NCI-H345 treated with DMSO at 0.1 percent for 48 hours (cell line): ENCODE data around the gene LPGAT1.
"Not testable (repeated sequence)": the region's sequence is repeated elsewhere in the genome, so short reads cannot be mapped to it uniquely, and the experiment has no call there.

Experiments
- DNase-seq: peaks from one replicate; lab custom pipeline; 2025; ENCODE audit not compliant: unreplicated experiment; lab: John Stamatoyannopoulos, UW

LPGAT1 gene

DNA sequence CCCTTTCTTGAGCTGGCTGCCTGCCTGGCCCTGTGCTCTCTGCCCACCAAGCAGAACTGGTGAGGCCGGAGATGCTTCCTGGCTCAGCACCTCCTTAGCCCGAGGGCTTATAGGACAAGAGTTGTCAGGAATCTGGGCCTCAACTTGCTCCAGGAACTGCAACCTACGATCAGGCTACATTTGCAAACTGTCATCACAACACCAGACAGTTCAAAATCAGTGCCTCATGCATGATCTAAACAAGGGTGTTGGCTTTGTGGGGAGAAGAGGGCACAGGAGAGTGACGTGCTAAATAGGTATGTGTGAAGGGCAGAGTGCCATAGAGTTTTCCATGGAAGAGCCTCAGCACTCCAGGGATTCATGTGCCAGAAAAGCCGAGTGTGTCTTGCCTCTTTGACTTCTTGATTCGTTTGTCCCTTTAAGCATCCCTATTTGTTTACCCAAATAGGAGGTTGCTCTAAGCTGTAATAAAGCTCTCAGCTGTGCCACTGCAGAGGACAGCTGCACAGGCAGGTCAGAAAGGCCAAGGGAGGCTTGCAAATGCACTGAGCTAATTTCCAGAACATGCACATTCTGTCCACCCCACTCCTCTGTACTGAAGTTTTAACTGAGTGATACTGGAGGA is 125.0 kb downstream of the LPGAT1 start:
- no peak for DNase-seq

DNA sequence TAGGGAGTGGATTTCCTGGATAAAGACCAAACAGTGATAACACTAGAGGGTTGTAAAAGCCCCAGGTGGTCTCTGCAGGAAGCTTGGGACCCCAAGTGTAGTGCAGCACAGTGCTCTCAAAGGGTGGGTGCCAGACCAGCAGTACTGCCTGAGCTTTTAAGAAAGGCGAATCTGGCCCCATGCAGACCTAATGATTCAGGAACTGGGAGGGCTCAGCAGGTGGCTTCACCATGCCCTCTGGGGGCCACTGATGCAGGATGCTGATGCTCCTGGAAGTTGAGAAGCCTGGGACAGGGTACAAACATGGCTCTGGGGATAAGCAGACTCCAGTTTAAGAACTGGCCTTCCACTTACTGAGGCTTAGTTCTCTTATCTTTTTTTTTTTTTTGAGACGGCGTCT is 126.0 kb downstream of the LPGAT1 start:
- DNase-seq = no peak

DNA sequence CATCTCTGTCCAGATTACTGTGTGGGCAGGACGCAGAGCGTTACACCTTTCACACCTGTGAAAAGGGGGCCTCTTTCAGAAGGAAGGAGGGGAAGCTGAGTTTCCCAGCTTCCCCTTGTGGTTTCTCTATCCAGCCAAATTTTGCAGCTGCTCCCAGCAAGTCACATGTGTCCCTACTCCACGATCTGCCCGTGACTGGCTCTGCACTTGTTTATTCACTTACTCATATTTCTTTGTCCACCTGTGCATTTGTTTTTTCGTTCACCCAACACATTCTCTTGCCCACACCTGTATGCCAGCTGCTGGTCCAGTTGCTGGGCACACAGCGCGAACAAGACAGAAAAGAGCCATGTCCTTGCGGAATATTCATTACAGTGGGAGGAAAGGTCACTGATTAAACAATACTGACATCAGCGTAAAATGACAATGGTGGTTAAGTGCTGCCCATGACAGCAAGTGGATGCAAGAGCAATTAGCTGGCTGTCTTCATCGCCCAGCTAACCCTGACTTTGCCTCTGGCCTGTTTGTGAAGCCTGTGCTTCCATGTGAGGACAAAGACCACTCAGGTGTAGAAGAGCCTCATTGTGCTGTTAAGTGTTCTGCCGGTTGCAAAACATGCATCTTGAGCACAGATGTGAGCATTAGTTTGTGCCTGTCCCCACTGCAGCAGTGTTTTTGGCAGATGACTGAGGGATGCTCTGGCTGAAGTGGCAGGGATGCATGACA is 126.6 kb downstream of the LPGAT1 start:
- DNase-seq = peak; percentile 94

DNA sequence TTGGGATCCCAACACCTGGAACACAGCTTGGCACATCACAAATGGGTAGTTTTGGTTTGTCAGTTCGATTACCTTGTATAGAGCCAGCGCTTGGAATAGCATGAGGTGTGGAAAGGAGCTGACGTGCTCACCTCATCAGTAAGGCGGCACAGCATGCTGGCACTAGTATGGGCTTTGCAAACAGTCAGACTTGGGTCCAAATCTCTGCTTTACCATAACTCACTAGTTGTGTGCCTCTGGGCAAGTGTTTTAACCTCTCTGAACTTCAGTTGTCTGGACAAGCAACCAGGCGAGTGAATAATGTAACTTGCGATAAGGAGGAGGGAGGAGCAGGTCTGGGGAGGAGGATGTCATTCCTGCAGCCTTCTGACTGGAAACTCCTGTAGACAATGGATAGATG is 128.8 kb downstream of the LPGAT1 start:
- no peak for DNase-seq

DNA sequence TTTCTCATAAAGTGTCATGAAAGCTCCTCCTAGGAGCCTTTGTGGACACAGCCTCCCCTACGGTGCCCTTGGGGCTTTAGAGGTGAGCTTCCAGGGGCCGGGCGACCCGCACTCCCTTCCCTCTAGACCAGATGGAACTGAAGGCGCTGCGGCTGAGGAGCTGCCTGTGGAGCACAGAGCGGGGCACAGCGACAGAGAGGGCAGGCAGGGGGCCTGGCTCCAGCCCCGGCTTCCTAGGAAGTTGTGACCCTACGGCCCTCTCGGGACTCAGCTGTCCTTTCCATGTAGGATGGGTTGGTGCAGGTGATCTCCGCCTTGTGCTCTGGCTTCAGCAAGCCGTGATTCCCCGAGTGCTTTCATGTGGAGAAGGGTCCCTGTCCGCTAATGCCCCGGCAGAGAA is 131.5 kb downstream of the LPGAT1 start:
- no peak for DNase-seq

DNA sequence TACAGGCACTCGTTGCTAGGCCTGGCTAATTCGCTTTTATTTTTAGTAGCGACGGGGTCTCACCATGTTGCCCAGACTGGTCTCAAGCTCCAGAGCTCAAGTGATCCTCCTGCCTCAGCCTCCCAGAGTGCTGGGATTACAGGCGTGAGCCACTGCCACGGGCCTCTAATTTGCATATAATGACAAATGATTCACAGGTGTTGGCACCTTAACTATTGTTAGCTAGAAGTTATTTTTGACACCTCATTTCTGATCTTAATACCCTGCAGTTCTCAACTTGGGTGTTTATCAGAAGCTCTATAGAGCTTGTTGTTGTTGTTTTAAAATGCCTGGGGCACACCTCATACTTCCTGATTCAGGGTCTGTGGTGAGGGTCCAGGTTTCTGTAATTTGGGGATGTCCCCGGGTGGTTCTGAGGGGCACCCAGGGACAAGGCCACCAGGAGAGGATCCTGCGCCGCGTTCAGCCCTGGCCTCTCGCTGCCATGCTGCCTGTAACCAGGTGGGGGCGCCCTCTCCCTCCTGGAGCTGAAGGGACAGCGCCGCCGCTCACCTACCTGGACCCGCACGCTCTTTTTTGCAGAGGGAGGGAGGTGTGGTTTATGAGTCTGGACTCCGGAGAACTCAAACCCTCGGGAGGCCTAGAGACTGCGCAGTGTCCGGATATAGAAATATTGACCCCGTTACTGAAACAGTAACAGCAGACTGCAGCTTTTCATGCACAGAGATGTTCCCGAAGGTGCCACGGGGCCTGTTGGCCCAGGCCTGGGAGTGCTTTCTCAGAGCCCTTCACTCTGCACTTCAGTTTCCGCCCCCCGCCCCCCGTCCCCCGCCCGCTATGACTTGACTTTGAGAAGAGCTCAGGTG is 132.2 kb downstream of the LPGAT1 start:
- DNase-seq = no peak

DNA sequence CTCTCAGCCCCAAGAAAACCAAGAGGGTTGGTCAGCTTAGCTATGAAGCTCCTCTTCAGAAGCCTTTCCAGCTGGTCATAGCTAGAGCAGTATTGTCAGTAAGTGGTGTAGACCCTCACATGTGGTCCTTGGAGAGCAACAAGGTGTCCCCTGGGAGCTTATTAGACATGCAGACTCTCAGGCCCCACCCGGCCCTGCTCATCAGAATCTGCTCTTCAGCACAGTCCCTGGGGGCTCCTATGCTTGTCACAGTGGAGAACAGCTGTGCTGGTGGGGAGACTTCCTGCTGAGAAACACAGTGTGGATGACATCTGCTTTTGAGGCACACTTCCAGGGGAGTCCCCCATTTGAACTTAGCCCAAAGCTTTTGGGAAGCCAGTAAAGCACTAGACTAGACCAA is 133.2 kb downstream of the LPGAT1 start:
- DNase-seq = peak; percentile 50

DNA sequence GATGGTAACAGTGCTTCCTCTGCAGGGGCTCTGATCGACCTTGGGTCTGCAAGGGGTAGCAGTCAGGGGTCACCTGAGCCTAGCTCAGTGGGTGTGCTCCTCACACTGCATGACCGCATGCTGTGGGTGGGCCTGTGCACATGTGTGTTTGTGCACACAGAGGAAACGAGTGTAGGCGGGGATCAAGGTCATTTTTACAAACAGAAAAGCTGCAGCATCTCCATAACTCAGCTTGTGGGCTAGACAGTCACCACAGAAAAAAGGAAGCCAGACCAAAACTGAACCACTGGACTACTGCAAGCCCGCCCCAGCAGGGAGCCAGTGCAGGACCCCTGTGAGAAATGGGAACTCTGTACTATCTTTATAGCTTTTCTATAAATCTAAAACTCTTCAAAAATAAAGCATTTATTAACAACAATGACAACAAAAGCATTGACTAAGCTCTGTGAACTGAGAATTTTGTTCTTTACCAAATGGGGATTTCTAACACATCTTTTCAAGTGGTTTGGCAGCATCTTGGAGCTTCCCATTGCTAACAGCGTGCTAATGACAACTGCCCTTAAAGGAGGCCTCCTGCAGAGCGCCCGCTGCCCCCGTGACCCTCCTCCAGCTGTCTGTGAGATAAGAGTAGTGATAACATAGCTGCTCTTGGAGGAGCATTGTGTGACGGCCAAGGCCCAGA is 135.3 kb downstream of the LPGAT1 start:
- DNase-seq = no peak

DNA sequence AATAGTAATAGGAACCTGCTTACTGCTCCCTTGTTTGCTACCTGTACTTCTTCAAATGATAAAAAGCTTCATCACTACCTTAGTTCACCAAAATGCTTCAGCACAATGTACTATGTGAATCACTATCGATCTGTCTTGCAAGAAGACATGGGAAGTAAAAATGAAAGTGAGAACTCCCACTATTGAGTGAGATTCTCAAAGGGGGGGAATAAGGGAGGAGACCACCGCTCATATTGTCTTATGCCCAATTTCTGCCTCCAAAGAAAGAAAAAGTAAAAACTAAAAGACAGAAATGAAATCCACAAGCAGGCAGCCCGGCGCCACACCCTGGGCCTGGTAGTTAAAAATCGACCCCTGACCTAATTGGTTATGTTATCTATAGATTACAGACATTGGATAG is 136.7 kb downstream of the LPGAT1 start:
- DNase-seq = not testable (repeated sequence)
